Central memory CD8-positive, alpha-beta T cell (primary cell): Measurements from ENCODE around the gene ZBTB17.

ENCODE experiments used
- ATAC-seq: fragments of 150-1000 bp; cut with Tn5 transposase; replicated peaks from 2 replicates; pipeline ENCODE4 v1.10.0; 2022; ENCODE audit warnings: mild to moderate bottlenecking, moderate FRiP score, moderate number of reproducible peaks; ENCODE audit not compliant: poor library complexity, severe bottlenecking; ENCODE audit errors: extremely low read depth
- DNase-seq, 2 donors: peaks; one replicate each; pipeline ENCODE4 v3.0.0; 2021; ENCODE audit warnings: low spot score in 2 of 2
- H3K27ac Mint-ChIP-seq: one replicate; pipeline ENCODE4 v1.8.0; 2022; ENCODE audit warnings: low read depth, mild to moderate bottlenecking, moderate library complexity, mixed read lengths
- H3K27me3 Mint-ChIP-seq: one replicate; pipeline ENCODE4 v1.8.0; 2022; ENCODE audit warnings: mixed read lengths
- H3K36me3 Mint-ChIP-seq: one replicate; pipeline ENCODE4 v1.8.0; 2022; ENCODE audit warnings: mild to moderate bottlenecking, moderate library complexity, mixed read lengths; ENCODE audit not compliant: insufficient read depth
- H3K4me1 Mint-ChIP-seq: one replicate; pipeline ENCODE4 v1.8.0; 2022; ENCODE audit warnings: mixed read lengths
- H3K4me3 Mint-ChIP-seq: one replicate; pipeline ENCODE4 v1.8.0; 2022; ENCODE audit warnings: mild to moderate bottlenecking, moderate library complexity, mixed read lengths
- H3K9me3 Mint-ChIP-seq: one replicate; pipeline ENCODE4 v1.8.0; 2022; ENCODE audit warnings: mixed read lengths

The ZBTB17 gene

DNA sequence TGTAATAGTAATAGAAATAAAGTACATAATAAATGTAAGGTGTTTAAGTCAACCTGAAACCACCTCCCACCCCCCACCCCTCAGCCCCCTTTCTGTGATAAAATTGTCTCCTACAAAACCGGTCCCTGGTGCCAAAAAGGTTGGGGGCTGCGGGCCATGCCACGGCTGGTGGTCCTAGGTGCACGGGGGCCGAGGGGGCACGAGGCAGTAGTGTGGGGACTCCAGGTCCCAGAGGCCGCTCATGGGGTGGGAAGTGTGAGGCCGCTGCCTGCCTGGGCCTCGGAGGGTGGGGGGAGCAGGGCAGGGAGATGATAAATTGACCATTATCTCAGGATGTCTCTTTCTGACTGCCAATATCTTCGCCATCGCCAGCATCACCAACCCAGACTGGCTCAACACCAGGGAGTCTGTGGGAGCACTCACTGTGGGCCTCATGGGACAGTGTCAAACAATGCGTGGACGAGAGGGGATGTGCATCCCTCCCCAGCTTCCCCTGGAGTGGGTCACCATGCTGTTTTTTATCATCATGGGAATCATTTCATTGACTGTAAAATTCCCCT, 6.5 kb downstream of the ZBTB17 start:
- peaks cover 21% of the 10 kb centered on the region for H3K36me3 Mint-ChIP-seq

DNA sequence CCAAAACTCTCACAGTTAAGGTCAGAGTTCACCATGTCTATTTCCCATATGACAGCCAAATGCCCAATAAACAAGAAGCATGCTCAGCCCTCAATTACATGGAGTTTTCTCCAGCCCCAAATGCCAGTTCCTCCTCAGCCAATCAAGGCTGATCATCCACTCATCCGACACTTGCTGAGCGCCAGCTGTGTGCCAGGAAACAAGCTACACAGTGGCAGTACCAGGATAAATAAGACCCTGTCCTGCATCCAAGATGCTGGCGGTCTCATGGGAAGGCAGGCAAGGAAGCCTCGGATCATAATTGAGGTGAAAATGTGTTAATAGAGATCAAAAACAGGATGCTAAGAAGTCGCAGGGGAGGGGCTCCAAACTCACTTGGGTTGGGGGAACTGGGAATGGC, 7.7 kb downstream of the ZBTB17 start:
- Mint-ChIP-seq H3K4me1 (peaks cover 55% of the 10 kb centered on the region), H3K27me3 (no peaks in the 10 kb centered on the region), H3K9me3 (no peaks in the 10 kb centered on the region), H3K36me3 (peaks cover 20% of the 10 kb centered on the region), H3K4me3 (no peak overlapping the region), H3K27ac (no peak overlapping the region)
- DNase-seq: no peak
- ATAC-seq: no peak

More for the DNA sequence above, 6.5 kb downstream of the ZBTB17 start:
- ATAC-seq (no peak), DNase-seq (no peak)
- H3K27ac Mint-ChIP-seq: no peak overlapping the region
- H3K9me3 Mint-ChIP-seq: no peaks in the 10 kb centered on the region
- no peak overlapping the region for H3K4me3 Mint-ChIP-seq
- H3K4me1 Mint-ChIP-seq: peaks cover 50% of the 10 kb centered on the region
- H3K27me3 Mint-ChIP-seq: no peaks in the 10 kb centered on the region

DNA sequence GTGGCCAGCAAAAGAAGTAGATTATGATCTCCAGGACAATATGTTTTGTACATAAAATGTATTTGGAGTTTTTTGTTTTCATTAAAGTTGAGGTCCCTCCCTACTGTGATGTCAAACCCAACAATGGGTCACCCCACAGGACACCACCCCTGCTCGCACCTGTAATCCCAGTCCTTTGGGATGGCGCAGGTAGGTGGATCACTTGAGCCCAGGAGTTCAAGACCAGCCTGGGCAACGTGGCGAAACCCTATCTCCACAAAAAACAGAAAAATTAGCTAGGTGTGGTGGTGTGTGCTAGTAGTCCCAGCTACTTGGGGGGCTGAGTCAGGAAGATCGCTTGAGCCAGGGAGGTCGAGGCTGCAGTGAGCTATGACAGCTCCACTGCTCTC, 9.0 kb downstream of the ZBTB17 start:
- ATAC-seq (no peak), DNase-seq (no peak)
- Mint-ChIP-seq H3K27ac (no peak overlapping the region), H3K4me3 (no peak overlapping the region), H3K27me3 (no peaks in the 10 kb centered on the region), H3K9me3 (no peaks in the 10 kb centered on the region), H3K4me1 (peaks cover 54% of the 10 kb centered on the region), H3K36me3 (peaks cover 16% of the 10 kb centered on the region)

DNA sequence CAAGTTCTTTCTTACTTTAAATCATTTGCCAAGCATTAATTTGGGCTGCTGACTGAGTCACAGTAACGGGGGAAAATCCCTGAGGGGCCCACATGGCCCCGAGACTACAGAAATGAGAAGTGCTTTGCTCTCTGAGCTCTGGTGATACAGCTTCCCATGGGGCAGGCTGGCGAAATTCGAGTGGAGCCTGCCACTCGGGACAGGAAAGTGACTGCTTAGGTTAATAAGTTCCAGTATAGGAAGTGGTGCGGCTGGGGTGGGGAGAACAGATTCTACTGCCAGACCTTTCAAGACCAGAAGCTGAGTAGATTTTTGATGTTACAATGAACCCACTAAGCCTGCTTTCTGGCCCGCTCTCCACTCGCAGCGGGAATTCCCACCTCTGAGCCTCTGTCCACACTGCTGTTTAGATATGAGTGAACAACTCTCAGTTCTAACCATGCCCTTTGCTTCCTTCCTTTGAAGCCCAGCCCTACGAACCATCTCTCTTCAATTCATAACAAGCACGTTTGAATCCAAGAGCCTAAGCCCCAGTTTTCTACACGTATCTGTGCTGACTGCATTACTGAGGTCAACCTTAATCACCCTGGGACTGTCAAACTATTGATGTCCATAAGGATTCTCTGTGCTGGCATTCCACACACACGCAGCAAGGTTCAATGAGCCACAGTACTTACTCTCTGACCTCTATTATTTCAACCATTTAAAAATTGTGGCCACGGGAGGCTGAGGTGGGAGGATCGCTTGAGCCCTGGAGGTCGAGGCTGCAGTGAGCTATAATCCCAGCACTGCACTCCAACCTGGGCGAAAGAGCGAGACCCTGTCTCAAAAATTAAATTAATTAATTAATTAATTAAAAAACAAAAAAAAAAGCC, 9.6 kb downstream of the ZBTB17 start:
- Mint-ChIP-seq H3K4me3 (peak overlapping the region; percentile 54), H3K27me3 (no peaks in the 10 kb centered on the region), H3K36me3 (peaks cover 17% of the 10 kb centered on the region), H3K27ac (peak overlapping the region; percentile 67), H3K9me3 (no peaks in the 10 kb centered on the region), H3K4me1 (peaks cover 57% of the 10 kb centered on the region)
- ATAC-seq (peak; percentile 77), DNase-seq (peak in 1 of 2 donors; percentile 31)

DNA sequence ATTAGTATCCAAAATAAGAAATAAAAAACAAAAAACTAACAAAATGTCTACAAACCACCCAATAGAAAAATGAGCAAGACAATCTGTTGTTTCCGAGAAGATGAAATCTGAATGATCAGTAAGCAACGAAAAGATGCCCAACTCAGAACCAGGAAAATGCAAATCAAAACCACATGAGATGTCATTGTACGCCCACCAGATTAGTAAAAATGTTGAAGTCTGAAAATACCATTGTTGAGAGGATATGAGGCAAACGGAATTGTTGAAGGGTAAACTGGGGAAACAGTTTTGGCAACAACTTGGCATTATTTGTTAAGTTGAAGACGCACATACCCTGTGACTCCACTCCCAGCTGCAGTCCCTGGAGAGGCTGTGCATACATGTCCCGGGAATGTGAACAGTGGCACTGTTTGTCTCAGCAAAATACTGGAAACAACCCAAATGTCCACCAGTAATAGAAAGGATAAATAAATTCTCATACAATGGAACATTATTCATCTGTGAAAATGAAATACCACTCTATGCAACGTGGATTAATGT, 10.6 kb downstream of the ZBTB17 start:
- Mint-ChIP-seq H3K36me3 (peaks cover 17% of the 10 kb centered on the region), H3K4me1 (peaks cover 62% of the 10 kb centered on the region), H3K4me3 (peak overlapping the region; percentile 54), H3K27me3 (no peaks in the 10 kb centered on the region), H3K27ac (peak overlapping the region; percentile 67), H3K9me3 (no peaks in the 10 kb centered on the region)
- no peak for ATAC-seq
- DNase-seq: no peak

DNA sequence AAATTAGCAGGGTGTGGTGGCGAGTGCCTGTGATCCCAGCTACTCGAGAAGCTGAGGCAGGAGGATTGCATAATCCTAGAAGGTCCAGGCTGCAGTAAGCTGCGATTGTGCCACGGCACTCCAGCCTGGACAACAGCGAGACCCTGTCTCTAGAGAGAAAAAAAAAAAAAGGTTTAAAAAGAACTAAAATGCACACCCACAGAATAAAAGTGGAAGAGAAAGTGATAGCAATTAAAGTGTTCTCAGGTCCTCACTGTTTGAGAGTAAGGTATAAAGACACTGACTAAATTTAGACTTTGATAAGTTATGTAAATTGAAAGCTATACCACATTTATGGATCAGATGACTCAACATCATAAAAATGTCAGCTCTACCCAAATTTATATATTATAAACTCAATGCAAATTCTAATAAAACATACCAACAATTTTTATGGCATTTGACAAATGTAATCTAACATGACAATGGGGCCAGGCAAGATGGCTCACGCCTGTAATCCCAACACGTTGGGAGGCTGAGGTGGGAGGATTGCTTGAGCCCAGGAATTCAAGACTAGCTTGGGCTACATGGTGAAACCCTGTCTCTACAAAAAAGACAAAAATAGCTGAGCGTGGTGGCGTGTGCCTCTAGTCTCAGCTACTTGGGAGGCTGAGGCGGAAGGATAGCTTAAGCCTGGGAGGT, 11.8 kb downstream of the ZBTB17 start:
- no peak for ATAC-seq
- Mint-ChIP-seq H3K4me3 (peak overlapping the region; percentile 55), H3K27me3 (no peaks in the 10 kb centered on the region), H3K9me3 (no peaks in the 10 kb centered on the region), H3K27ac (peak overlapping the region; percentile 67), H3K36me3 (peaks cover 11% of the 10 kb centered on the region), H3K4me1 (peaks cover 67% of the 10 kb centered on the region)
- no peak for DNase-seq

DNA sequence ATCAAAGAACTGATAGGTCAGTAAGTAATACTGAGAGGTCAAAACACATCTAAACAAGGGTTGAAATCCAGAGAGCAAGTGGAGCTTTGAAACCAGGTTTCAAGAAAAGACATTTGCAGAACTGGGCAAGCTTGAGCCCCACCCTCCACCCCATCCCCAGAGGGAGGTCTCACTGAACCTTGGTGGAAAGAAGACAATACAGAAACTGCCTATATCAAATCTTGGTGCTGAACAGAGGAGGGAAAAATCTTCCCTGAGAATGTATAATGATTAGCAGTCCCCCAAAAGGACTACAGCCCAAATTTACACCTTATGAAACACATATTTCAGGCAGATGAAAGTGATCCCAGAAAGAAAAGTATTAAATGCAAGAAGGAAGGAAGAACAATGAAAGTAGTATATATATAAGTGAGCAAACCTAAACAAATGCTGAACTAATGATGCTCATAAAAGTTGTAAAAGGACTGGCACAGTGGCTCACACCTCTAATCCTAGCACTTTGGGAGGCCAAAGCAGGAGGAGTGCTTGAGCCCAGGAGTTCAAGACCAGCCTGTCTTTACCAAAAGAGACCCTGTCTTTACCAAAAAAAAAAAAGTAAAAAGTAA, 12.4 kb downstream of the ZBTB17 start:
- H3K27me3 Mint-ChIP-seq: no peaks in the 10 kb centered on the region
- ATAC-seq (no peak), DNase-seq (no peak)
- peaks cover 11% of the 10 kb centered on the region for H3K36me3 Mint-ChIP-seq
- H3K27ac Mint-ChIP-seq: peak overlapping the region; percentile 67
- H3K4me3 Mint-ChIP-seq: peak overlapping the region; percentile 55
- H3K9me3 Mint-ChIP-seq: no peaks in the 10 kb centered on the region
- peaks cover 71% of the 10 kb centered on the region for H3K4me1 Mint-ChIP-seq

DNA sequence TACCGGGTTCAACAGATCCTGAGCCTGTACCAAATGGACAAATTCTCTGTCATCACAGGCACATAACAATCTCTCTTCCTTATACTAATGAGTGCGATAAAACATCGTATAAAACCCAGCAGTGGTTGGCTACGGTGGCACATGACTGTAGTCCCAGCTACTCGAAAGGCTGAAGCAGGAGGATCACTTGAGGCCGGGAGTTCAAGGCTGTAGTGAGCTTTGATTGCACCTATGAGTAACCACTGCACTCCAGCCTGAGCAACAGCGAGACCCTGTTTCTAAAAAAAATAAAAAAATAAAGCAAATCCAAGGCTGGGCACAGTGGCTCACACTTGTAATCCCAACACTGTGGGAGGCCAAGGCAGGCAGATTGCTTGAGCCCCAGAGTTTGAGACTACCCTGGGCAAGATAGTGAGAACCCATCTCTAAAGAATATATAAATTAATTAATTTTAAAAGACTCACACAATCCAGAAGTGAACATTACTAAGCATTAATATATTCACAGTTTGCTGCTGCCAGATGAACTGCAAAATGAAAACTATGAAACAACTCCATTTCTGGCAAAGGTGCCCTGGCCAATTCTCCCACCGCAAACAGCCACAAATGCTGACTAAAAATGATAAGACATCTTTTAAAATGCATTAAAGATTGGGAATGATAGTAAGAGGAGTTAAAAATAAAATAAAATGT, 13.1 kb downstream of the ZBTB17 start:
- no peak overlapping the region for H3K4me3 Mint-ChIP-seq
- H3K36me3 Mint-ChIP-seq: peaks cover 9% of the 10 kb centered on the region

DNA sequence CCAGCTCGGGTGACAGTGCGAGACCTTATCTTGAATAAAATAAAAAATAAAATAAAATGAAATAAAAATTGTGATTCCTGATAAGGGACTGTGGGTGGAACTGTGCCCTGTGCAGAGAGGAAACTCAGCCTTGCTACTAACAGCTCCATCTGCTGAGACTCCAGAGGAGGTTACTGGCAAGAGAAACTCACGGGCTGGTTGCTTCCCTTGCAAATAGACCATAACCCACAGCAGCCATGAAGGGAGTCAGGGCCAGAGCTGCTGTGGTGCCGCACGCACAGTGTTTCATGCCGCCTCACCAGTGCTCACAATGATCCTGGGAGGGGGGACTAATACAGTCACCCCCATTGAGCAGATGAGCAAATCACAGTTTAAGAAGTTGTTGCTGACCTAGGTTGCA, 13.7 kb downstream of the ZBTB17 start:
- DNase-seq (no peak), ATAC-seq (no peak)
- no peaks in the 10 kb centered on the region for H3K9me3 Mint-ChIP-seq
- peaks cover 9% of the 10 kb centered on the region for H3K36me3 Mint-ChIP-seq
- H3K27ac Mint-ChIP-seq: no peak overlapping the region
- no peak overlapping the region for H3K4me3 Mint-ChIP-seq
- H3K27me3 Mint-ChIP-seq: no peaks in the 10 kb centered on the region
- H3K4me1 Mint-ChIP-seq: peaks cover 71% of the 10 kb centered on the region

More for the DNA sequence above, 13.1 kb downstream of the ZBTB17 start:
- peaks cover 71% of the 10 kb centered on the region for H3K4me1 Mint-ChIP-seq
- ATAC-seq: no peak
- DNase-seq: no peak
- no peaks in the 10 kb centered on the region for H3K9me3 Mint-ChIP-seq
- H3K27ac Mint-ChIP-seq: peak overlapping the region; percentile 67
- no peaks in the 10 kb centered on the region for H3K27me3 Mint-ChIP-seq

DNA sequence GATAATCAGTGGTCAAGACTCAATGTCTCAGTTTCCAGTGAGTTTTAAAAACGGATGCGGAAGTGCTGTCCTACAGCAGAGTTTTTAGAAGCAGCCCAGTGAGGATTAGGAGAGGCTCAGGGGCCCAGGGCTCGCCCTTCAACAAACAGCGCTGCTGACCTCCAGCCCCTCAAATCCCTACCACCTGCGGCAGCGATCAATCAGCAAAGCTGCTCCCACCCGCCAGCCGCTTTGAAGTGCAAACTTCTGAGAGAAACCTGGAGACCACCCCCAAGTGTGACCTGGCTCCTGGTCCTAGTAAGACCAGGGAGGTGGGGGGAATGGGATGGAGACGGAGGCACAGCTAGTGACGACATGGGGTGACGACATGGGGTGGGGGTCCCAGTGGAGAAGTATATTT, 14.4 kb downstream of the ZBTB17 start:
- ATAC-seq: no peak
- Mint-ChIP-seq H3K4me3 (no peak overlapping the region), H3K27me3 (no peaks in the 10 kb centered on the region), H3K36me3 (peaks cover 11% of the 10 kb centered on the region), H3K9me3 (no peaks in the 10 kb centered on the region), H3K27ac (no peak overlapping the region), H3K4me1 (peaks cover 72% of the 10 kb centered on the region)
- DNase-seq: no peak

DNA sequence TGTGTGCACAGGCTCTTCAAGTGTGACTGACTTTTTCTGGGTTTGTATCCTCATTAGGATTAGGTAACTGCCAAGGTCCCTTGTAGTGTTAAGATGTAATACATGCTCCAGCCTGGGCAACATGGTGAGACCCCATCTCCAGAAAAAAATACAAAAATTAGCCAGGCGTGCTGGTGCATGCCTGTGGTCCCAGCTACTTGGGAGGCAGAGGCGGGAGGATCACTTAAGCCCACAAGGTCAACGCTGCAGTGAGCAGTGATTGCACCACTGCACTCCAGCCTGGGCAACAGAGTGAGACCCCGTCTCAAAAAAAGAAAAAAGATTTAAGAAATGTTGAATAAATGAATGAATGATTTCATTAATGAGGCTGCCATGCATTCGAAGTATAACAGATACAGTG, 15.1 kb downstream of the ZBTB17 start:
- H3K27me3 Mint-ChIP-seq: no peaks in the 10 kb centered on the region
- DNase-seq (no peak), ATAC-seq (no peak)
- H3K36me3 Mint-ChIP-seq: peaks cover 13% of the 10 kb centered on the region
- peaks cover 72% of the 10 kb centered on the region for H3K4me1 Mint-ChIP-seq
- H3K27ac Mint-ChIP-seq: no peak overlapping the region
- H3K9me3 Mint-ChIP-seq: no peaks in the 10 kb centered on the region
- no peak overlapping the region for H3K4me3 Mint-ChIP-seq
